Gastrocnemius medialis (tissue), 4 donors: ENCODE results near the gene HDAC4.

ENCODE experiments used
- CTCF ChIP-seq, 5 experiments: fragments of 450-650 bp in 3 of 5; fragments of 200-600 bp in 2 of 5; sonication (generic) in 2 of 5; IDR thresholded peaks in 4 of 5; conservative IDR thresholded peaks in 1 of 5; 1 replicate in 4 of 5; 2 replicates in 1 of 5; pipeline ENCODE4 v1.5.1; 2016 to 2019; ENCODE audit warnings: antibody characterized with exemption in 5 of 5, mild to moderate bottlenecking in 3 of 5, moderate library complexity in 3 of 5
- POLR2A ChIP-seq, 2 donors: fragments of 450-650 bp; IDR thresholded peaks; one replicate each; pipeline ENCODE4 v1.6.1; 2017; ENCODE audit warnings: antibody characterized with exemption in 2 of 2, mild to moderate bottlenecking in 2 of 2, moderate library complexity in 2 of 2

DNA sequence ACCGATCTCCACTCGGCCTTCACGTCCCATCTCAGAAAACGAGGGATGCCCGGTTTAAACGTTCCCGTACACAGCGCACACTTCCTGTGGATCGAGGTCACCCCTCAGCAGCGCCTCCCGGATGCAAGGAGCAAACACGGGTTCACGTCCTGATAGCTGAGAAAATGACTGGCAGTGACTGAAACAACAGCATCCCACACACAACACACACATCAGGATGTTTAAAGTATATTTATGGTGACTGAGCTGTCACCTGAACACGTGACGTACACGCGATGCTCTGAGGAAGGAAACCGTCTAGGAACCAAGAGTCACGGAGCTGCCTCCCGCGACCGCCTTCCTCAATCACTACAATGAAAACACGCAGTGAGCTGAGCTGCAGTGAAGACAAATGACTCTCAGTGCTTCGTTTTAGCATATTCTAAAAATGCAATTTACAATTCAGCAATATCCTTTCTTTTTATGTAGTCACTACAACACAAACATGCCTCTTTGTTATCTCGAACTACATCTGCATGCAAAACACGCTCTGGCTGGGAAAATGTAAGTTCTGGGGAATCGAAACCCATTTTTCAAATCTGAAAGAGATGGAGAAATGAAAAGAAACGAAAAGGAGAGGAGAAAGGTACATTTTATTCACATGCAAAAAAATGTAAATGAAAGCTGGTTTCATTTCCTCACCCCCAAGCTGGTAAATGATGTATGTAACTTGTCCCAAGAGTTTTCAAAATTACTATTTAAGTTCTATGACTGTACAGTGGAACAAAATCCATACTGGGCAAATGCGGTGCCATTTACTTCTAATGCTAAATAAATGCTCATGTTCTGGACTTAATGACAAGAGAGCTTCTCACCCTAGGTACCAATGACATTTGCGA, 19.8 kb downstream of the HDAC4 start:
- TF ChIP-seq CTCF (IDR thresholded peaks at IDR 0.05 in 4 of 5, conservative IDR thresholded peaks at IDR 0.05 in 1 of 5) = no peak
- no peak for TF ChIP-seq POLR2A (IDR thresholded peaks at IDR 0.05)
